ENCODE results near the gene PI3.

DNA sequence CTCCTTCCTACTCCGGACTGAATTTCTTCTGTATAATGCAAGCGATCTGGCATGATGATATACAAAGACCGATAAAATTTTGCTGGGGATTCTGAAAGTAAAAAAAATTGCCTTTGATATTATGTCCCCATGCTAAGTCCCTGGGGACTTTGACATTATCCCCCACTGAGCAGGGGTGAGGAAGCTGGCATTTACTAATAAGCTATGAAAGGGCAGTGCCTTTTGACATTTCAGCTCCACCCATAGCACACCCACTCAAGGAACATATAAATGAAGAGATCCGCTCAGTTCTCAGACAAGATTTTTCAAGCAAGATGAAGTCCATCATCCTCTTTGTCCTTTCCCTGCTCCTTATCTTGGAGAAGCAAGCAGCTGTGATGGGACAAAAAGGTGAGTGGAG lies 46.4 kb downstream of the PI3 start, which contains the start of gene SEMG2:
- TF ChIP-seq, protein P1, sequence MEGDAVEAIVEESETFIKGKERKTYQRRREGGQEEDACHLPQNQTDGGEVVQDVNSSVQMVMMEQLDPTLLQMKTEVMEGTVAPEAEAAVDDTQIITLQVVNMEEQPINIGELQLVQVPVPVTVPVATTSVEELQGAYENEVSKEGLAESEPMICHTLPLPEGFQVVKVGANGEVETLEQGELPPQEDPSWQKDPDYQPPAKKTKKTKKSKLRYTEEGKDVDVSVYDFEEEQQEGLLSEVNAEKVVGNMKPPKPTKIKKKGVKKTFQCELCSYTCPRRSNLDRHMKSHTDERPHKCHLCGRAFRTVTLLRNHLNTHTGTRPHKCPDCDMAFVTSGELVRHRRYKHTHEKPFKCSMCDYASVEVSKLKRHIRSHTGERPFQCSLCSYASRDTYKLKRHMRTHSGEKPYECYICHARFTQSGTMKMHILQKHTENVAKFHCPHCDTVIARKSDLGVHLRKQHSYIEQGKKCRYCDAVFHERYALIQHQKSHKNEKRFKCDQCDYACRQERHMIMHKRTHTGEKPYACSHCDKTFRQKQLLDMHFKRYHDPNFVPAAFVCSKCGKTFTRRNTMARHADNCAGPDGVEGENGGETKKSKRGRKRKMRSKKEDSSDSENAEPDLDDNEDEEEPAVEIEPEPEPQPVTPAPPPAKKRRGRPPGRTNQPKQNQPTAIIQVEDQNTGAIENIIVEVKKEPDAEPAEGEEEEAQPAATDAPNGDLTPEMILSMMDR (IDR thresholded peaks at IDR 0.05) = no peak
- no peak for TF ChIP-seq POLR2A (IDR thresholded peaks at IDR 0.05)
